Measurements from ENCODE around the gene ZNF335. TPM values are rescaled to one million over a fixed set of nuclear protein-coding genes. Genes with fewer than 3 reads are reported as not detected.

The ZNF335 gene, protein sequence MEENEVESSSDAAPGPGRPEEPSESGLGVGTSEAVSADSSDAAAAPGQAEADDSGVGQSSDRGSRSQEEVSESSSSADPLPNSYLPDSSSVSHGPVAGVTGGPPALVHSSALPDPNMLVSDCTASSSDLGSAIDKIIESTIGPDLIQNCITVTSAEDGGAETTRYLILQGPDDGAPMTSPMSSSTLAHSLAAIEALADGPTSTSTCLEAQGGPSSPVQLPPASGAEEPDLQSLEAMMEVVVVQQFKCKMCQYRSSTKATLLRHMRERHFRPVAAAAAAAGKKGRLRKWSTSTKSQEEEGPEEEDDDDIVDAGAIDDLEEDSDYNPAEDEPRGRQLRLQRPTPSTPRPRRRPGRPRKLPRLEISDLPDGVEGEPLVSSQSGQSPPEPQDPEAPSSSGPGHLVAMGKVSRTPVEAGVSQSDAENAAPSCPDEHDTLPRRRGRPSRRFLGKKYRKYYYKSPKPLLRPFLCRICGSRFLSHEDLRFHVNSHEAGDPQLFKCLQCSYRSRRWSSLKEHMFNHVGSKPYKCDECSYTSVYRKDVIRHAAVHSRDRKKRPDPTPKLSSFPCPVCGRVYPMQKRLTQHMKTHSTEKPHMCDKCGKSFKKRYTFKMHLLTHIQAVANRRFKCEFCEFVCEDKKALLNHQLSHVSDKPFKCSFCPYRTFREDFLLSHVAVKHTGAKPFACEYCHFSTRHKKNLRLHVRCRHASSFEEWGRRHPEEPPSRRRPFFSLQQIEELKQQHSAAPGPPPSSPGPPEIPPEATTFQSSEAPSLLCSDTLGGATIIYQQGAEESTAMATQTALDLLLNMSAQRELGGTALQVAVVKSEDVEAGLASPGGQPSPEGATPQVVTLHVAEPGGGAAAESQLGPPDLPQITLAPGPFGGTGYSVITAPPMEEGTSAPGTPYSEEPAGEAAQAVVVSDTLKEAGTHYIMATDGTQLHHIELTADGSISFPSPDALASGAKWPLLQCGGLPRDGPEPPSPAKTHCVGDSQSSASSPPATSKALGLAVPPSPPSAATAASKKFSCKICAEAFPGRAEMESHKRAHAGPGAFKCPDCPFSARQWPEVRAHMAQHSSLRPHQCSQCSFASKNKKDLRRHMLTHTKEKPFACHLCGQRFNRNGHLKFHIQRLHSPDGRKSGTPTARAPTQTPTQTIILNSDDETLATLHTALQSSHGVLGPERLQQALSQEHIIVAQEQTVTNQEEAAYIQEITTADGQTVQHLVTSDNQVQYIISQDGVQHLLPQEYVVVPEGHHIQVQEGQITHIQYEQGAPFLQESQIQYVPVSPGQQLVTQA (N-terminal part only)
- 14.4 TPM for total RNA-seq

DNA sequence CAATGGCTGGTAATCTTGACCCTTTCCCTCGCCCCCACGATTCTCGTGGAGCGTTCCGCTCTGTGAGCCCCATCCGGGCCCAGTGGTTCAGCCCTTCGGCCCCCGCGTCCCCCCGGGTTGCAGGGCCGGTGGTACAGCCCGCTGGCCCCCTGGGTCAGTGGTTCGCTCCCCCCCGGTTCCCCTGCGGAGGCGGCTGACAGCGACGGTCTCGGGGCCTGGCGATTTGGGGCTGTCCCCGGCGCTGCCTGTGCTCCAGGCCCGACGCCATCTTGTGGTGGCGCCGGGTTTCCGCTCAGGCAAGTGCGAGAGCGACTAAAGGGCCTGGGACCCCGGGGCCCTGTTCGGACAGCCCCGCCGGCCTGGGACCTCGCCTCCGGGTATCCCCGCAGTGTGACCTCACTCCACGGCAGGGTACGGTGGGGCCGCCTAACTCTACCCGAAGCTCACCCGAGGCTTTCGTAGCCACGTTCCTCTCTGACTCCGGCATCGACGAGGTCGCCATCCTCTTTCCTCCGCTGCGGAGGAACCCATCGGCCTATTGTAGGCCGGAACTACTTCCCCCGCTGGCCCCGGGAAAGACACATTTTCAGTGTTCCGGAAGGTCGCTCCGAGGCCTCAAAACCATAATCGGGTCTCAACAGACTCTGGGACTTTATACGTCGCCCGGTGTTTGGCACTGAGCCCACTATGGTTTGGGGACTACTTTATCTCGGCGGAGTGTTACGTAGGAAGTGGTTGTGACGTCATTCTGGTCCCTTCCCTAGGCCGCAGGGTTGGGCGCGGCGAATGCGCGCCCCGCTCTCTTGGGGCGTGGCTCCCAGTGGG, at the start of gene ZNF335:
Gene ZNF335, minus strand, starts transcription at position 529 of the 825 bp plus-strand sequence. CDS start 793 bp downstream, outside the sequence.
- DNase-seq = peak; percentile 98

DNA sequence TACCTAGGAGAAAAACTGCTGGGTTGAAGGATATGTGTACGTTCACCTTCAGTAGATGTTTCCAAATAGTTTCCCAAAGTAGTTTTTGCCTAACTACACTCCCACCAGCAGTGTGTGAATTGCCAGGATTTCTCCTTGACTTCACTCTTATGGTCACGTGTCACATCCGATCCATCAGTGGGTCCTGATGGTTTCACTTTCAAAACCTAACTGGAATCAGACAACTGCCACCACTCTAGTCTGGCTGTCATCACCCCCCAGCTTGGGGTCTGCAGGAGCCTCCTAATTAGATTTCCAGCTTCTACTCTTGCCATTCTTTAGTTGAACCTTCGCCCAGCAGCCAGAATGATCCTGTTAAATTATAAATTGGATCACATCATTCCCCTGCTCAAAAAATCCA, 48.6 kb upstream of the ZNF335 start:
- DNase-seq = no peak

DNA sequence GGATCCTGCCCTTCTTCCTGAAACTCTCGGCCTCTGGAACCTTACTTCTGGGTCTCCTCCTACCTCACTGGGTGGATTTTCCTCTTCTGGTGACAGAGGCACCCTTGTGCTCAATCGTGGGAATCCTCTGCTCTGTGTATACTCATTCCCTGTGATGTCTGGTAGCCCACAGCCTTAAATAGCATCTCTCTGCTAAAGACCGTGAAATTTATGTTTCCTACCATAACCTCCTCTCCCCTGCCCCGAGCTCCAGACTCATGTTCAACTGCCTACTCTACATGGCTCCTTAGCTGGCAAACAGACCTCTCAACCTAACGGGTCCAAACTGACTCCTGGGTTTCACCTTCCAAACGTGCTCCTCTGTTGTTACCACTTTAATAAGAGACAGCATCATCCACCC, 46.6 kb upstream of the ZNF335 start:
- no peak for DNase-seq

DNA sequence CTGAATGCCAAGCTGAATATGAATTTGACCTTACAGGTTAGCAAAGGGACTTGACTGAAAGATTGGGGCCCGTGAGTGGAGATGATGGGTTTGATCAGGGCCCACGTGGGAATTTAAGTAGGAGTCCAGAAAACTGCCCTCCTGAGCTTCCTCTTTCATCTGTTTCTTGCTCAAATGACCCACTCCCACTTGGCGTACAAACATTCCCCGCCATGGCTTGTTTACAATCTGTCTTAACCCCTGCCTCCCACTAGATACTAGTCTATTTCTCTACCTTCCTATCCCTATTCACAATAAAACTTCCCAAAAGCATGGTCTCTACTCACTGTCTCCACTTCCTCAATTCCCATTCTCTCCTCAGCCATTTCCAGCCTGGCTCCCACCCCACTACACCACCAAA, 46.1 kb upstream of the ZNF335 start:
- no peak for DNase-seq

DNA sequence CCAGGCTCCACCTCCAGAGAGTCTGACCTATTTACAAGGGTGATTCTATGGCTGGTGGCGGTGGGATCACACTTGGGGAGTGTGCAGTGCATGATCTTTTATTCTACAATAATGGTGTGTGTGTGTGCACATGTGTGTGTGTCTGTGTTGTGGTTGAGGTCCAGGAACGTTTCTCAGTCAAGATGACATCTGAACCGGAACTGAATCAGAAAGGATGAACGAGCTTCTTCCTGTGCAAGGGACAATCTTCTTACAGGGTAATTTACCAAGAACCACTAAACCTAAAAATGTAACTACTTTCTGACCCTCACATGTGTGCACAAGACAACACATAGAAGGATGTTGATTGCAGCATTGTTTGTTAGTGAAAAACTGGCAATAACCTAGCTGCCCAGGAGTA, 45.3 kb upstream of the ZNF335 start:
- no peak for DNase-seq

DNA sequence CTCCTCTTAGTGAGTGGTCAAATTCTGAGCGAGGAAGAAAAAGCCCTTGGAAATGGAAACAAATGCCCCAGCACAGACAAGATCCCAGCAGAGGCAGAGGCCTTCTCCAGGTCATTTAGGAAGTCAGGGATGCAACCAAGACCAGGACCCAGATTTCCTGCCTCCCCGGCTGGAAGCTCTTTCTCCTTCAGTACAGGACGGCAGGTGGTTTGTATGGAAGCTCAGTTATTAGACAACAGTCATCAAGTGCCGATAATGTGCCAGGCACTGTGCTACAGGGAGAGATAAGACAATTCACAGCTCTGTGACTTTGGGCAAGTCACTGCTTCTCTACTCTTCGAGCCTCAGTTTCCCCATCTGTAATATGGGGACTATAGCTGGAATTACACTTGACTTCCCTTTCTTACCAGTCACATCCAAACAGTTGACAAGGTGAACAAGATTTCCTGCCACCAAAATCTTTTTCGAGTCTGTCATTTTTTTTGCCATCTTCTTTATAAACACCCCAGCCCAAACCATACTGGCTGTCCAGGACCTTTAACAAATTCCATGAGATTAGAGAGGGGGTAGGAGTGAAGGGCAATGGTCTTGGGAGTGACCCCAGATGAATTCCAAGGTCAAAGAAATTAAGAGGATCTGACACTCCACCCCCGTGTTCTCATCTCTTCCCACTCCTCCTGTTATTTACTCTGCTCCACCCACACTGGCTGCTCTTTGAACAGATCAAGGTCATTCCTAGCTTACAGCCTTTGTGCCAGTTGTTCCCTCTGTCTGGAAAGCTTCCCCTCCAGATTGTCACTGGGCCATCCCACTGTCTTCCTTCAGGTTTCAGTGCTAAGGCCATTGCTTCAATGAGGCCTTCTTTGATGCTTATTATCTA, 42.8 kb upstream of the ZNF335 start:
- DNase-seq = no peak

DNA sequence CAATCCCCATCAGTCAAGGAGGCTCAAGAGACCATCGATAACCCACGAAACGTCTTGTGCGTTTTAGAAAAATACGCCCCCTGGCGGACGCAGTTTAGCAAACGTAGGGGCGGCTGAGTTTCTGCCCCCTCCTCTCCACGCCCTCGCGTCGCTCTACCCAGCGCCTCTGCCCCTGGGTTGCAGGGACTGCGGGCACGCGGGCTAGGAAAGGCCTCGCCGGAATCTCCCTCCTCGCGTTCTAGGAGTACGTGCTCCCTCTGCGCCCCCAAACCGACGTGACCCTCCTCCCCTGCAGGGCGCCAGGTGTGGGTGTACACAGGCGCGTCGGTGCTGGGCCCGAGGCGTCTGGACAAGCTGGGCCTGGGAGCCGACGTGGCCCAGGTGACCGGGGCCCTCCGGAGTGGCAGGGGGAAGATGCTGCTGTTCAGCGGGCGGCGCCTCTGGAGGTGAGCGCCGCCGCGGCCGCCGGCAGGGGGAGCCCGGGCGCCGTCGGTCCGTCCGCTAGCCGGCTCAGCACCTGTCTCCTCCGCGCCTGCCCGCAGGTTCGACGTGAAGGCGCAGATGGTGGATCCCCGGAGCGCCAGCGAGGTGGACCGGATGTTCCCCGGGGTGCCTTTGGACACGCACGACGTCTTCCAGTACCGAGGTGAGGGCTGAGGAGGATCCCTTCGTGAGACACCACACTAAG, 42.0 kb upstream of the ZNF335 start:
- peak; percentile 53 for DNase-seq

DNA sequence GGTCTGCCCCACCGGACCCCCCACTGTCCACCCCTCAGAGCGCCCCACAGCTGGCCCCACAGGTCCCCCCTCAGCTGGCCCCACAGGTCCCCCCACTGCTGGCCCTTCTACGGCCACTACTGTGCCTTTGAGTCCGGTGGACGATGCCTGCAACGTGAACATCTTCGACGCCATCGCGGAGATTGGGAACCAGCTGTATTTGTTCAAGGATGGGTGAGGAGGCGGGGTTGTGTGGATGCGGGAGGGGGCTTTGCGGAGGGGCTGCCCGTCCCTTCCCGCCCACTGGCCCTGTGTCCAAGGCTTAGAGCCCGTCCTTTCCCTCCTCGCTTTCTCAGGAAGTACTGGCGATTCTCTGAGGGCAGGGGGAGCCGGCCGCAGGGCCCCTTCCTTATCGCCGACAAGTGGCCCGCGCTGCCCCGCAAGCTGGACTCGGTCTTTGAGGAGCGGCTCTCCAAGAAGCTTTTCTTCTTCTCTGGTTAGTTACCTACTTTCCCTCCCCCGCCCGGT, 41.4 kb upstream of the ZNF335 start:
- DNase-seq = no peak

DNA sequence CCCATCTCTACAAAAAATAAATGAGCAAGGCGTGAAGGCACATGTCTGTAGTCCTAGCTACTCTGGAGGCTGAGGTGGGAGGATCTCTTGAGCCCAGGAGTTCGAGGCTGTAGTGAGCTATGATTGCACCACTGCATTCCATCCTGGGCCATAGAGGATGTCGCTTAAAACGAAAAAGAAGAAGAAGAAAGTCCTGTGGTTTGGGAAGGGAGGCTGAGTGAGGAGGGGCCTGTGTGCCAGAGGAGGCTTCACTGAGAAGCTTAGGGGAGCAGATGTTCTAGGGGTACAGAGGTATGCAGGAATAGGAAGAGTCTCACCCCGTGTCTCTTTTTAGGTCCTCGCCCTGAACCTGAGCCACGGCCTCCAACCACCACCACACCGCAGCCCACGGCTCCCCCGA, 40.9 kb upstream of the ZNF335 start:
- no peak for DNase-seq

DNA sequence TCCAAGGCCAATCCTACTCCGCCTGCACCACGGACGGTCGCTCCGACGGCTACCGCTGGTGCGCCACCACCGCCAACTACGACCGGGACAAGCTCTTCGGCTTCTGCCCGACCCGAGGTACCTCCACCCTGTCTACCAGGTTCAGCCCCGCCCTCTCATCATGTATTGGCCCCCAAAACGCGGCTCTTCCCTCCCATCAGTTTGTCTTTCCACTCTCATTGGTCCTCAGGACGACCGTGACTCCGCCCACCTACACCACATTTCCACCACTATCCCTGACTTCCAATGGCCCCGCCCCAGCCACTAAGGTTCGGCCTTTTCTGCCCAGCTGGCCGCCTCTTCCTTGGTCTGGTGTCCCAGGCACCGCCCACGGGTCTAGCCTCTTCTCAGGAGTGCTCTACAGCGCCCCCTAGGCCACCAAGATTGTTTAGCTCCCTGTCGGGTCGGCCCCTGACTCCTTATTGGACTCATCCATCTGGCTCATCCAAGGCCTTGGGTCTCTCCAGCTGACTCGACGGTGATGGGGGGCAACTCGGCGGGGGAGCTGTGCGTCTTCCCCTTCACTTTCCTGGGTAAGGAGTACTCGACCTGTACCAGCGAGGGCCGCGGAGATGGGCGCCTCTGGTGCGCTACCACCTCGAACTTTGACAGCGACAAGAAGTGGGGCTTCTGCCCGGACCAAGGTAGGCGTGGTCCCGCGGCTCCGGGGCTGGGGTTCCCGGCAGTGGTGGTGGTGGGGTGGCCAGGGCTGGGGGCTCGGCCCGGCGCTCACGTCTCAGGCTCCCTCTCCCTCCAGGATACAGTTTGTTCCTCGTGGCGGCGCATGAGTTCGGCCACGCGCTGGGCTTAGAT, 39.9 kb upstream of the ZNF335 start:
- no peak for DNase-seq

DNA sequence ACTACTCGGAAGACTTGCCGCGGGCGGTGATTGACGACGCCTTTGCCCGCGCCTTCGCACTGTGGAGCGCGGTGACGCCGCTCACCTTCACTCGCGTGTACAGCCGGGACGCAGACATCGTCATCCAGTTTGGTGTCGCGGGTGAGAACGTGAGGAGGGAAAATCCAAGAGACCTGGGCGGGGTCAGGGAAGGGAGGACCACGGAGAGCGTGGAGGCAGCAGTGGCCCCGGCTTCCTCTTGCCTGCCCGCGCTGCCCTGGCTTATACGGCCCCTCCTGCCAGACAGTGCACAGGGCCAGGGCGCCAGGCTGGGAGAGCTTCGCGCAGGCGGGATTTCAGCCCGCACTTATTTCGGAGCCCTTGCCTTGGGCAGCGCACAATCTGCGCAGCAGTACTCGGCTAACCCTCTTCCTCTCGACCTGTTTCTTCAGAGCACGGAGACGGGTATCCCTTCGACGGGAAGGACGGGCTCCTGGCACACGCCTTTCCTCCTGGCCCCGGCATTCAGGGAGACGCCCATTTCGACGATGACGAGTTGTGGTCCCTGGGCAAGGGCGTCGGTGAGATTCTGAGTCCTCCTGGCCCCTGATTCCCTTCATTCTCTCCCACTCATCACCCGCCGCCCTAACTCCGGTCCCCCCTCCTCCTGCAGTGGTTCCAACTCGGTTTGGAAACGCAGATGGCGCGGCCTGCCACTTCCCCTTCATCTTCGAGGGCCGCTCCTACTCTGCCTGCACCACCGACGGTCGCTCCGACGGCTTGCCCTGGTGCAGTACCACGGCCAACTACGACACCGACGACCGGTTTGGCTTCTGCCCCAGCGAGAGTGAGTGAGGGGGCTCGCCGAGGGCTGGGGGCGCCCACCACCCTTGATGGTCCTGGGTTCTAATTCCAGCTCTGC, 38.7 kb upstream of the ZNF335 start:
- no peak for DNase-seq

DNA sequence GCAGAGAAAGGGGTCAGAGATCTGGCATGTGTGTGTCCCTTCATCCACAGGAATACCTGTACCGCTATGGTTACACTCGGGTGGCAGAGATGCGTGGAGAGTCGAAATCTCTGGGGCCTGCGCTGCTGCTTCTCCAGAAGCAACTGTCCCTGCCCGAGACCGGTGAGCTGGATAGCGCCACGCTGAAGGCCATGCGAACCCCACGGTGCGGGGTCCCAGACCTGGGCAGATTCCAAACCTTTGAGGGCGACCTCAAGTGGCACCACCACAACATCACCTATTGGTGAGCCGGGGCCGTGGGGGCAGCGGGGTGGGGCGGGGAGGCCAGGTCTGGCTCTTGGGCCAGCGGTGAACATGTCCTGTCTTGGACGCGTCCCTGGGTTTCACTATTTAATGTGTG, 37.8 kb upstream of the ZNF335 start:
- no peak for DNase-seq

DNA sequence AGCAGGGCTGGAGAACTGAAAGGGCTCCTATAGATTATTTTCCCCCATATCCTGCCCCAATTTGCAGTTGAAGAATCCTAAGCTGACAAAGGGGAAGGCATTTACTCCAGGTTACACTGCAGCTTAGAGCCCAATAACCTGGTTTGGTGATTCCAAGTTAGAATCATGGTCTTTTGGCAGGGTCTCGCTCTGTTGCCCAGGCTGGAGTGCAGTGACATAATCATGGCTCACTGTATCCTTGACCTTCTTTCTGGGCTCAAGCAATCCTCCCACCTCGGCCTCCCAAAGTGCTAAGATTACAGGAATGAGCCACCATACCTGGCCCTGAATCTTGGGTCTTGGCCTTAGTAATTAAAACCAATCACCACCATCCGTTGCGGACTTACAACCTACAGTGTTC, 35.7 kb upstream of the ZNF335 start:
- DNase-seq = no peak

DNA sequence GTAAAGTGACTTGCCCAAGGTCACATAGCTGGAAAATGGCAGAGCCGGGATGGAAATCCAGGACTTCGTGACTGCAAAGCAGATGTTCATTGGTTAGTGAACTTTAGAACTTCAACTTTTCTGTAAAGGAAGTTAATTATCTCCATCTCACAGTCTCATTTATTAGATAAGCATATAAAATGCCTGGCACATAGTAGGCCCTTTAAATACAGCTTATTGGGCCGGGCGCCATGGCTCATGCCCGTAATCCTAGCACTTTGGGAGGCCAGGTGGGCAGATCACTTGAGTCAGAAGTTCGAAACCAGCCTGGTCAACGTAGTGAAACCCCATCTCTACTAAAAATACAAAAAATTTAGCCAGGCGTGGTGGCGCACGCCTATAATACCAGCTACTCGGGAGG, 35.0 kb upstream of the ZNF335 start:
- DNase-seq = no peak

DNA sequence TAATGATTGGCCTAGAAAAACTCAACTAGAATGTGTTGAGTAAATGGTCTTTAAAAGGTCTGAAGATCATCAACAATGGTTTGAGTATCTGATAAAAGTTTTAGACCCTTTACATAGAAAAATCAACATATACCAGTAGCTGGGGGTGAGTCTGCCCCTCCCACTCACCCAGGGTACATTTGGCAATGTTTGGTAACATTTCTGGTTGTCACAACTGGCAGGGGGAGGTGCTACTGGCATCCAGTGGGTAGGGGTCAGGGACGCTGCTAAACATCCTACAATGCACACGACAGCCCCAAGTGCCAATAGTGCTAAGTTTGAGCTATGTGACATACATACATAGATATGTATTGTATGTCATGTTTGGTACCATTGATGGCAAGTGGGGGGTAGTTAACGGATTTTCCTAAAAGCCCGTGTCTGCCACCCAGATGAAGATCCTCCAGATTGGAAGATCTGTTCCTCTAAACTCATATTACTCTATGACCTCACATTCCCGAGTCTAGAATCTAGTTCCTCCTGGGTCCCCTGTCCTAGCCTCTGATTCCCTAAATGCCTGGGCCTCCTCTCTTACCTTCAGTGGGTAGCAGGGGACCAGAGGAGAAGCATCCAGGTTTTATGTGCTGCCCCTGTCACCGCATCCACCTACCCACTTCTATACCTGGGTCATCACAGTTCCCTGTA, 34.2 kb upstream of the ZNF335 start:
- no peak for DNase-seq

DNA sequence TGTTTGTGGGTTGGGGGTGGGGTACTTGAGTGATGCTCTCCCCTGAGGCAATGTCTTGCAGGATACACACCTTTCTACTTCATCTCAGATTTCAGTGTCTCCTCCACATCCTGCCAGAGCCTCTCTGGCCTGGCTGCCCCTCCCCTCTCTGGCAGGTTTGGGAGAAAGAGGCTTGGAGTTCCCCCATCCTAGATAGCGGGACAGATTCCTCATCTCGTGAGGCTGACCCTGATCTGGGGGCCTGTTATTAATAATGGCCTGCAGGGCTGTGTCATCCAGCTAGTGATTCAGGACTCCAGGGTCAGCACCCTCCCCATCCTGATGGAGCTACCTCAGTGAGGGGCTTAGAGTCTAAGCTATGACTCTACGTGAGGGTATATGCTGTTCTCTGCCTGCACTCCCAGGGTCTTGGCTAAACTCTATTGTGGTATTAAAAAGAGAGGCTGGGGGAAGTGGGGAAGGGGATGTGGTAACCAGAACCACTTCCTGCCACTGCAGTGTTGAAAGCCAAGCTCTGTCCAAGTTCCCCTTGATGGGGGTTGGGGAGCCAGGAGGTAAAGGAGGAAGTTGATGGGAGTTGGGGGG, 33.0 kb upstream of the ZNF335 start:
- no peak for DNase-seq

DNA sequence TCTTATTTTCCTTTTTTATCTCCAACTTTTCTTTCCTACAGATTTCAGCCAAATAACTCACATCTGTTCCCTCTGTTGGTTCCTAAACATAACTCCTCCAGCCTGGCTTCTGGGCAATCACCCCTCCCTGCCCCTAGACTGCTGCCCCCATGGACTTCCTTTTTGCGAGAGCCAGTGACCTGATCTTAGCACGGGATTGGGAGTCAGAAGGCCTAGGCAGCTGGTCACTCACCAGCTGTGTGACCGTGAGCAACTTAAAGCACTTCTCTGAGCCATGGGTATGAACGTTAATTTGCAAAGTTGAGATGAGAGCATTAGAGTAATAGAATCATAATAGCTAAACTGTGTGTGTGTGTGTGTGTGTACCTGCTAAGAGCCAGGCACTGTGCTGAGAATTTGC, 32.2 kb upstream of the ZNF335 start:
- no peak for DNase-seq

All from tongue (tissue), 2 donors.